Large intestine (tissue), 3 donors: Measurements from ENCODE around the gene DR1. TPM values are rescaled to one million over a fixed set of nuclear protein-coding genes. Genes with fewer than 3 reads are reported as not detected.

ENCODE experiments used
- DNase-seq, 2 donors: peaks; one replicate each; pipeline versions ENCODE4 v3.0.0 to v3.0.0-alpha.2; 2013
- H3K27ac ChIP-seq: one replicate; pipeline ENCODE4 v1.5.1; 2013; ENCODE audit warnings: low read length
- H3K27me3 ChIP-seq: 2 replicates; pipeline ENCODE4 v1.6.1; 2013; ENCODE audit warnings: low read length; ENCODE audit not compliant: control insufficient read depth, insufficient read depth
- H3K36me3 ChIP-seq: 2 replicates; pipeline ENCODE4 v1.6.1; 2013; ENCODE audit warnings: low read length; ENCODE audit not compliant: control insufficient read depth, insufficient read depth
- H3K4me1 ChIP-seq: one replicate; pipeline ENCODE4 v1.6.1; 2013; ENCODE audit warnings: low read length; ENCODE audit not compliant: control insufficient read depth, insufficient read depth
- H3K4me3 ChIP-seq: one replicate; pipeline ENCODE4 v1.5.1; 2013; ENCODE audit warnings: low read length
- H3K9me3 ChIP-seq: one replicate; pipeline ENCODE4 v1.6.1; 2013; ENCODE audit warnings: mild to moderate bottlenecking, low read depth, low read length, moderate library complexity; ENCODE audit not compliant: control insufficient read depth
- WGBS: methylation state at CpG from one replicate; pipeline ENCODE4 v1.1.5; 2013; ENCODE audit warnings: low lambda C conversion rate; ENCODE audit not compliant: insufficient coverage; 5-methylcytosine and 5-hydroxymethylcytosine counted together
- polyA plus RNA-seq: library from polyadenylated mRNA; unstranded; fragments of 120-200 nt; gene quantifications from one replicate; pipeline ENCODE4 v1.2.1, GENCODE V29; 2013

DR1 gene
- polyA plus RNA-seq, 1 donor = 42.1 TPM

GRCh38 chr1:93338387-93339146 lies 7.1 kb upstream of the DR1 start:
- no peak for DNase-seq
- H3K4me3 ChIP-seq = no peak overlapping the region
- no peak overlapping the region for H3K27ac ChIP-seq
- no peaks in the 10 kb centered on the region for H3K27me3 ChIP-seq
- no peaks in the 10 kb centered on the region for H3K9me3 ChIP-seq
- peaks cover 12% of the 10 kb centered on the region for H3K36me3 ChIP-seq
- no CpG with 5 or more reads among the region's 5 CpGs for WGBS
- no peaks in the 10 kb centered on the region for H3K4me1 ChIP-seq

- no peak for DNase-seq
- peaks cover 12% of the 10 kb centered on the region for H3K36me3 ChIP-seq
- H3K9me3 ChIP-seq = no peaks in the 10 kb centered on the region
- no peak overlapping the region for H3K4me3 ChIP-seq
- 80% methylated on average over 2 of the region's 3 CpGs for WGBS
- no peaks in the 10 kb centered on the region for H3K27me3 ChIP-seq
- H3K27ac ChIP-seq = no peak overlapping the region
- H3K4me1 ChIP-seq = no peaks in the 10 kb centered on the region
Observed at GRCh38 chr1:93339171-93339697, 6.5 kb upstream of the DR1 start.

GRCh38 chr1:93340090-93340489 lies 5.6 kb upstream of the DR1 start:
- H3K4me1 ChIP-seq = no peaks in the 10 kb centered on the region
- no peak overlapping the region for H3K4me3 ChIP-seq
- no peak overlapping the region for H3K27ac ChIP-seq
- no peak for DNase-seq
- H3K36me3 ChIP-seq = peaks cover 12% of the 10 kb centered on the region
- H3K9me3 ChIP-seq = no peaks in the 10 kb centered on the region
- H3K27me3 ChIP-seq = no peaks in the 10 kb centered on the region

- Histone ChIP-seq H3K36me3 (no peaks in the 10 kb centered on the region), H3K9me3 (no peaks in the 10 kb centered on the region), H3K4me1 (no peaks in the 10 kb centered on the region), H3K27me3 (no peaks in the 10 kb centered on the region), H3K4me3 (peak overlapping the region; percentile 87), H3K27ac (no peak overlapping the region)
- DNase-seq = no peak
- no CpG with 5 or more reads among the region's 6 CpGs for WGBS
Observed at GRCh38 chr1:93344484-93344883, 1.2 kb upstream of the DR1 start.

GRCh38 chr1:93344886-93345632 lies 648 bp upstream of the DR1 start:
- Histone ChIP-seq H3K36me3 (no peaks in the 10 kb centered on the region), H3K9me3 (no peaks in the 10 kb centered on the region), H3K27ac (peak overlapping the region; percentile 99), H3K4me3 (peak overlapping the region; percentile 87), H3K27me3 (no peaks in the 10 kb centered on the region), H3K4me1 (no peaks in the 10 kb centered on the region)
- peak in 1 of 2 donors; percentile 14 for DNase-seq
- WGBS = 14% methylated on average over 1 of the region's 12 CpGs

- Histone ChIP-seq H3K27me3 (no peaks in the 10 kb centered on the region), H3K4me3 (peak overlapping the region; percentile 87), H3K36me3 (no peaks in the 10 kb centered on the region), H3K9me3 (no peaks in the 10 kb centered on the region), H3K4me1 (peaks cover 3% of the 10 kb centered on the region), H3K27ac (peak overlapping the region; percentile 99)
- no CpG with 5 or more reads among the region's 22 CpGs for WGBS
- DNase-seq = peak; percentile 25 to 75
Observed at GRCh38 chr1:93346421-93346993, 800 bp downstream of the DR1 start.

GRCh38 chr1:93347334-93347899 lies 1.7 kb downstream of the DR1 start:
- 2% methylated on average over 8 of the region's 12 CpGs for WGBS
- H3K36me3 ChIP-seq = no peaks in the 10 kb centered on the region
- H3K9me3 ChIP-seq = no peaks in the 10 kb centered on the region
- peaks cover 3% of the 10 kb centered on the region for H3K4me1 ChIP-seq
- peak overlapping the region; percentile 99 for H3K27ac ChIP-seq
- H3K4me3 ChIP-seq = peak overlapping the region; percentile 87
- DNase-seq = no peak
- H3K27me3 ChIP-seq = no peaks in the 10 kb centered on the region

- peak overlapping the region; percentile 87 for H3K4me3 ChIP-seq
- no peak for DNase-seq
- WGBS = 0% methylated on average over 1 of the region's 2 CpGs
- H3K27me3 ChIP-seq = no peaks in the 10 kb centered on the region
- no peak overlapping the region for H3K27ac ChIP-seq
- no peaks in the 10 kb centered on the region for H3K36me3 ChIP-seq
- H3K4me1 ChIP-seq = peaks cover 3% of the 10 kb centered on the region
- no peaks in the 10 kb centered on the region for H3K9me3 ChIP-seq
Observed at GRCh38 chr1:93348104-93348728, 2.5 kb downstream of the DR1 start.

GRCh38 chr1:93349231-93350135 lies 3.8 kb downstream of the DR1 start:
- H3K4me1 ChIP-seq = peaks cover 3% of the 10 kb centered on the region
- no peak overlapping the region for H3K27ac ChIP-seq
- H3K36me3 ChIP-seq = peaks cover 1% of the 10 kb centered on the region
- 84% methylated on average over 4 of the region's 7 CpGs for WGBS
- DNase-seq = no peak
- H3K9me3 ChIP-seq = no peaks in the 10 kb centered on the region
- H3K27me3 ChIP-seq = no peaks in the 10 kb centered on the region
- peak overlapping the region; percentile 87 for H3K4me3 ChIP-seq
